ENCODE data around the gene ITPR2.

ITPR2 gene

DNA sequence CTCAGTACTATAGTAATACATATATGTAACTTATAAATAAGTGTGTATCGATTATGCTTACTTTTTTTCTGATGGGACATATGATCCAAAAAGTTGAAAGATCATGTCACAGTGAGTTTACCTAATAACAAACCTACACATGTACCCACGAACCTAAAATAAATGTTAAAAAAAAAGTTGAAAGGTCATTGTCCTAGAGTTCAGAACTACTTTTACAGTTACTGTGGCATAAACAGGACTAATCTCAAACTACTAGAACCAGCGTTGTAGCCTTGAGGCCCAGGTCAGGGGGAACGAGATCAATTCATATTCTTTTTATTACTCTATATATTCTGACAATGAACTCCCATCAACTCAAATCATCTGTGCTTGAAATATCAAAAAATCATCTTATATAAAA lies 81.8 kb downstream of the ITPR2 start:
- TF ChIP-seq, protein P1, sequence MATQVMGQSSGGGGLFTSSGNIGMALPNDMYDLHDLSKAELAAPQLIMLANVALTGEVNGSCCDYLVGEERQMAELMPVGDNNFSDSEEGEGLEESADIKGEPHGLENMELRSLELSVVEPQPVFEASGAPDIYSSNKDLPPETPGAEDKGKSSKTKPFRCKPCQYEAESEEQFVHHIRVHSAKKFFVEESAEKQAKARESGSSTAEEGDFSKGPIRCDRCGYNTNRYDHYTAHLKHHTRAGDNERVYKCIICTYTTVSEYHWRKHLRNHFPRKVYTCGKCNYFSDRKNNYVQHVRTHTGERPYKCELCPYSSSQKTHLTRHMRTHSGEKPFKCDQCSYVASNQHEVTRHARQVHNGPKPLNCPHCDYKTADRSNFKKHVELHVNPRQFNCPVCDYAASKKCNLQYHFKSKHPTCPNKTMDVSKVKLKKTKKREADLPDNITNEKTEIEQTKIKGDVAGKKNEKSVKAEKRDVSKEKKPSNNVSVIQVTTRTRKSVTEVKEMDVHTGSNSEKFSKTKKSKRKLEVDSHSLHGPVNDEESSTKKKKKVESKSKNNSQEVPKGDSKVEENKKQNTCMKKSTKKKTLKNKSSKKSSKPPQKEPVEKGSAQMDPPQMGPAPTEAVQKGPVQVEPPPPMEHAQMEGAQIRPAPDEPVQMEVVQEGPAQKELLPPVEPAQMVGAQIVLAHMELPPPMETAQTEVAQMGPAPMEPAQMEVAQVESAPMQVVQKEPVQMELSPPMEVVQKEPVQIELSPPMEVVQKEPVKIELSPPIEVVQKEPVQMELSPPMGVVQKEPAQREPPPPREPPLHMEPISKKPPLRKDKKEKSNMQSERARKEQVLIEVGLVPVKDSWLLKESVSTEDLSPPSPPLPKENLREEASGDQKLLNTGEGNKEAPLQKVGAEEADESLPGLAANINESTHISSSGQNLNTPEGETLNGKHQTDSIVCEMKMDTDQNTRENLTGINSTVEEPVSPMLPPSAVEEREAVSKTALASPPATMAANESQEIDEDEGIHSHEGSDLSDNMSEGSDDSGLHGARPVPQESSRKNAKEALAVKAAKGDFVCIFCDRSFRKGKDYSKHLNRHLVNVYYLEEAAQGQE (IDR thresholded peaks at IDR 0.05; ENCODE audit: insufficient read depth in 1 of 2, low read depth in 2 of 2, low read length in 2 of 2): no peak
- TF ChIP-seq SIN3A (IDR thresholded peaks at IDR 0.05; ENCODE audit: borderline replicate concordance, insufficient read depth, low read length) (no peak), POLR2AphosphoS5 (IDR thresholded peaks at IDR 0.05; ENCODE audit: low read depth, low read length) (no peak), TAF1 (IDR thresholded peaks at IDR 0.05; ENCODE audit: borderline replicate concordance, insufficient read depth, low read length) (no peak), FOXP2 (optimal IDR thresholded peaks at IDR 0.05; ENCODE audit: borderline replicate concordance, extremely low read depth, extremely low read length, insufficient read depth) (no peak)

DNA sequence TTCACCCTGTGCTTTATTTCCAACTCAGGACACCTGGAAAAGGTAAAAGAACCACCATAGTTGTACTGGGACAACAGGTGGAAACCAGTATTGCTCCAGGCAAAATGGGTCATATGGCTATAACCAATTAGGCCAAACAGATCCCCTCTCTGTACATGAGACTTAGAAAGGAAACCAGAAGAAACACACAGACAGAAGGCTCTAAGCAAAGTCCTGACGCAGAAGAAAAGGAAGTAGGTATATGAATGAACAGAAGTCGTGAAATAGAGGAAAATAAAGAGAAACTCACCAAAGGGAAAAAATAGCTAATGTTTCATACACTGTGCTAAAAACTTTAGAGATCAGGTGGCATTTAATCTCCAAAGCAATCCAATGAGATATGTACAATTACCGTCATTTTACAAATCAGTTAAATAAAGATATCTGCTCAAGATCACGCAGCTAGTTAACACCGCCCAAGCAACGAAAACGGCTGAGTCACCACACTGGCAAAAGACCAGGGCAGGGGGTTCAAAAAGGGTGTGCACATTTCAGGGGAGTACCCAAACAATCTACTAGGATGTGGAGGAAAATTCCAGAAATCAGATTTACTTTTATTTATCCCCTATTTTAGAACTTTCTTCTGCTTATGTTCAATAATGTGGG lies 82.3 kb downstream of the ITPR2 start:
- TF ChIP-seq POLR2AphosphoS5 (IDR thresholded peaks at IDR 0.05; ENCODE audit: low read depth, low read length): no peak
- TF ChIP-seq, protein P1 (IDR thresholded peaks at IDR 0.05; ENCODE audit: insufficient read depth in 1 of 2, low read depth in 2 of 2, low read length in 2 of 2): no peak
- TF ChIP-seq FOXP2 (optimal IDR thresholded peaks at IDR 0.05; ENCODE audit: borderline replicate concordance, extremely low read depth, extremely low read length, insufficient read depth): no peak
- no peak for TF ChIP-seq SIN3A (IDR thresholded peaks at IDR 0.05; ENCODE audit: borderline replicate concordance, insufficient read depth, low read length)
- no peak for TF ChIP-seq TAF1 (IDR thresholded peaks at IDR 0.05; ENCODE audit: borderline replicate concordance, insufficient read depth, low read length)

DNA sequence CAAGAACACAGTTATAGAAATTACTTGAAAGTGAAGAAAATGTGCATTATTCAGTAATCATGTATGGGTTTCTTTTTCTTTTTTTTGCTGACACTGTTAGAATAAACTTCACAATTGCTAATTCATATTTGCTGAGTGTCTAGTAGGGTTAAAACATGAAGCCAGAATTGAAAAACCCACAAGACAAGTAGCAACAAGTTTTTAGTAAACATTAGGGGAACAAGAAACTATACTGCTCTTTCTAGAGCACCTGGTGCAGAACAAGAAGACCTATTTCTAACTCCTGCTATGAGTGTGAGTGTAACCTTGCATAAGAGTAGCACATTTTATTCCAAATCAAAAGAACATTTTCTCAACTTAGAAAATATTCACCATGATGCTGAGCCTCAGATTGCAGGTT lies 83.2 kb downstream of the ITPR2 start:
- TF ChIP-seq POLR2AphosphoS5 (IDR thresholded peaks at IDR 0.05; ENCODE audit: low read depth, low read length) (no peak), SIN3A (IDR thresholded peaks at IDR 0.05; ENCODE audit: borderline replicate concordance, insufficient read depth, low read length) (no peak), TAF1 (IDR thresholded peaks at IDR 0.05; ENCODE audit: borderline replicate concordance, insufficient read depth, low read length) (no peak), FOXP2 (optimal IDR thresholded peaks at IDR 0.05; ENCODE audit: borderline replicate concordance, extremely low read depth, extremely low read length, insufficient read depth) (no peak)
- TF ChIP-seq, protein P1 (IDR thresholded peaks at IDR 0.05; ENCODE audit: insufficient read depth in 1 of 2, low read depth in 2 of 2, low read length in 2 of 2): no peak

DNA sequence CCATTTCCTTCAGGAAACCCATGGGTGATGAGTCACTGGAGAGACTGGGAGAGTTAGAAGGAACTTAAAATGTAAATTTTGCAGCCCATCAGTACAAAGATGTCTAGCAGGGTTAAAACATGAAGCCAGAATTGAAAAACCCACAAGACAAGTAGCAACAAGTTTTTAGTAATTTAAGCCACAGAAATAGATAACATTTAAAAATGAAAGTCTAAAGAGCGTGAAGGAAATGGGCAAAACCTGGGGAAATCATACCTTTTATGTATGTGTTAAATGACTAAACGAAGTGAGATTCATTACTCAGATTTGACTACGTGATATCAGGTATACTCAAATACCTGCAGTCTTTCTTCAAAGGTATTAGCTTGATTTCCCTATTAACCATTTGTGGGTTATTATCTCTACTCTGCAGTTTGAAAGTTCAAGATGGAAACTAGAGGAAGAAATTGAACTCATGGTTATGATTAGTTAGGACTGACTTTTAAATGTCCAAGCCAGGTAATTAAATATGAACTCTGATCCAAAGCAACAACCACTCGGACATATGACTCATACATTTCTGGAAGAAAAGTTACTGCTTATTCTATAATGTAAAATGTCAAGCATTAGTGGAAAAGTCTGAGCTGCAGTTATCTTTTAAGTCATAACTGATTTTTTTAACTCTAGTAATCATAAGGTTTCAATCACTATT lies 84.1 kb downstream of the ITPR2 start:
- TF ChIP-seq SIN3A (IDR thresholded peaks at IDR 0.05; ENCODE audit: borderline replicate concordance, insufficient read depth, low read length): no peak
- no peak for TF ChIP-seq FOXP2 (optimal IDR thresholded peaks at IDR 0.05; ENCODE audit: borderline replicate concordance, extremely low read depth, extremely low read length, insufficient read depth)
- TF ChIP-seq, protein P1 (IDR thresholded peaks at IDR 0.05; ENCODE audit: insufficient read depth in 1 of 2, low read depth in 2 of 2, low read length in 2 of 2): no peak
- no peak for TF ChIP-seq TAF1 (IDR thresholded peaks at IDR 0.05; ENCODE audit: borderline replicate concordance, insufficient read depth, low read length)
- no peak for TF ChIP-seq POLR2AphosphoS5 (IDR thresholded peaks at IDR 0.05; ENCODE audit: low read depth, low read length)

Measured in PFSK-1 (cell line).